Stimulated activated CD8-positive, alpha-beta memory T cell treated with anti-CD3 and anti-CD28 coated beads, Interleukin-12 subunit alpha, Interleukin-12 subunit beta, amount 100 ng/mL, for 4 hours (primary cell): ENCODE data around the gene GNB1L.

Source experiments
- DNase-seq: peaks from one replicate; pipeline ENCODE4 v3.0.0-alpha.2; 2020; ENCODE audit warnings: low read depth

The GNB1L gene

GRCh38 chr22:19807914-19808872 lies 46.5 kb downstream of the GNB1L start:
- DNase-seq, result no peak

- DNase-seq, result no peak
Observed at GRCh38 chr22:19807161-19807913, 47.3 kb downstream of the GNB1L start.

GRCh38 chr22:19806213-19807160 lies 48.2 kb downstream of the GNB1L start:
- DNase-seq, result no peak

- DNase-seq, result no peak
Observed at GRCh38 chr22:19805821-19806212, 48.9 kb downstream of the GNB1L start.

- no peak for DNase-seq
Observed at GRCh38 chr22:19803736-19804267, 50.9 kb downstream of the GNB1L start.

- no peak for DNase-seq
Observed at GRCh38 chr22:19802894-19803735, 51.6 kb downstream of the GNB1L start.

GRCh38 chr22:19802001-19802893 lies 52.4 kb downstream of the GNB1L start:
- no peak for DNase-seq

GRCh38 chr22:19801340-19802000 lies 53.2 kb downstream of the GNB1L start:
- DNase-seq, result no peak

- DNase-seq, result no peak
Observed at GRCh38 chr22:19800761-19801244, 53.9 kb downstream of the GNB1L start.

- DNase-seq, result no peak
Observed at GRCh38 chr22:19800306-19800705, 54.4 kb downstream of the GNB1L start.

- DNase-seq, result no peak
Observed at GRCh38 chr22:19799322-19800190, 55.1 kb downstream of the GNB1L start.

GRCh38 chr22:19798891-19799293 lies 55.8 kb downstream of the GNB1L start:
- no peak for DNase-seq

- no peak for DNase-seq
Observed at GRCh38 chr22:19798003-19798665, 56.5 kb downstream of the GNB1L start.

GRCh38 chr22:19797086-19798002 lies 57.3 kb downstream of the GNB1L start:
- DNase-seq, result no peak

- no peak for DNase-seq
Observed at GRCh38 chr22:19796160-19796559, 58.5 kb downstream of the GNB1L start.

- no peak for DNase-seq
Observed at GRCh38 chr22:19795617-19796008, 59.1 kb downstream of the GNB1L start.
